Embryonic facial prominence (tissue), 1 donor: Measurements from ENCODE around the gene MPL.

Source experiments
- DNase-seq: peaks from one replicate; pipeline ENCODE4 v3.0.0-alpha.2; 2016; ENCODE audit errors: extremely low spot score

MPL gene

GRCh38 chr1:43306688-43307457, 30.7 kb upstream of the MPL start:
- no peak for DNase-seq

DNA sequence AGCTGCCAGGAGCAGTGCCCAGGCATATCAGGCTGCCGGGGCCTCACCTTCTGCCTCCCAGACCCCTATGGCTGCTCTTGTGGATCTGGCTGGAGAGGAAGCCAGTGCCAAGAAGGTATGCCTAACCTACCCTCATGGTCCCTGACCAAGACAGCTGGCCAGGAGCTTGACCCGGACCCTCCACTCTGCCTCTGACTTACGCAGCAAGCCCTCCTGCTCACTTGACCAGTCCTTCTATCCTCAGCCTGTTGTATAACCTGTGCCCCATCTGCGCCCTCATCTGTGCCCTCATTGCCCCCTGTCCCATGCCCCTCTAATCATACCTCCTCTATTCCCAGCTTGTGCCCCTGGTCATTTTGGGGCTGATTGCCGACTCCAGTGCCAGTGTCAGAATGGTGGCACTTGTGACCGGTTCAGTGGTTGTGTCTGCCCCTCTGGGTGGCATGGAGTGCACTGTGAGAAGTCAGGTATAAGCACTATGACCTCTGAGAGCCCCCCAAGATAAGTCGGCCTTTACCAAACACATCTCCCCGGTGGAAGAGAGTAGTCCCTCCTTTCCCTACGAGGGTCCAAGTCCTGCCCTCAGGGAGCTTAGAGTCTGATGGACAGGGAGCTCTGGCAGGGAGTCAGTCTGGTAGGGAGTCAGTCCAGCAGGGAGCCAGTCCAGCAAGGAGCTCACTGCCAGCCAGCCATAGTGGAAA, 30.0 kb upstream of the MPL start:
- no peak for DNase-seq

GRCh38 chr1:43308635-43309404, 28.8 kb upstream of the MPL start:
- no peak for DNase-seq

GRCh38 chr1:43309405-43310025, 28.1 kb upstream of the MPL start:
- no peak for DNase-seq

DNA sequence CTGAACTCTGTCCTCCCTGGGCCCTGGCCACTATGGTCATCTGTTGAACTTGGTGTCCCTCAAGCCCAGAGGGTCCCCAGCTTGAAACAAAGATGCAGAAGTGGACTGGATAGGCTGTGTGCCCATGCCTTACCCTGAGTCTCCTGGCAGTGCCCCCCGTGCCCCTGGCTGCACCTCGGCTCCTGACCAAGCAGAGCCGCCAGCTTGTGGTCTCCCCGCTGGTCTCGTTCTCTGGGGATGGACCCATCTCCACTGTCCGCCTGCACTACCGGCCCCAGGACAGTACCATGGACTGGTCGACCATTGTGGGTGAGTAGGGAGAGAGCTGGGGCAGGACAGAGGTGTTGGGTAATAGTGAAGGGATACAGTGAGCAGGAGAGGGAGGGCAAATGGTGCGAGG, 26.1 kb upstream of the MPL start:
- no peak for DNase-seq

- no peak for DNase-seq
These were observed 25.4 kb upstream of the MPL start for GRCh38 chr1:43312212-43312623.

- DNase-seq, result no peak
These were observed 24.7 kb upstream of the MPL start for GRCh38 chr1:43312663-43313515.

DNA sequence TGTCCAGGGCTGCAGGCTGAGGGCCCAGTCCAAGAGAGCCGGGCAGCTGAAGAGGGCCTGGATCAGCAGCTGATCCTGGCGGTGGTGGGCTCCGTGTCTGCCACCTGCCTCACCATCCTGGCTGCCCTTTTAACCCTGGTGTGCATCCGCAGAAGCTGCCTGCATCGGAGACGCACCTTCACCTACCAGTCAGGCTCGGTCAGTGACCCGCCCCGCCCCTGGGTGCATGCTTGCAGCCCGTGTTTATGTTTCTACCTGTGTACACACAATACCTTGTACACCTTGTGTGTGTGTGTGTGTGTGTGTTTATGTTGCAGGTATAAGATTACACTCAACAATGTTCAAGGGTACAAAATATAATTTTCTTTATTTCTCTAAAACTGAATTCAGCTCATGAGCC, 23.8 kb upstream of the MPL start:
- no peak for DNase-seq

DNA sequence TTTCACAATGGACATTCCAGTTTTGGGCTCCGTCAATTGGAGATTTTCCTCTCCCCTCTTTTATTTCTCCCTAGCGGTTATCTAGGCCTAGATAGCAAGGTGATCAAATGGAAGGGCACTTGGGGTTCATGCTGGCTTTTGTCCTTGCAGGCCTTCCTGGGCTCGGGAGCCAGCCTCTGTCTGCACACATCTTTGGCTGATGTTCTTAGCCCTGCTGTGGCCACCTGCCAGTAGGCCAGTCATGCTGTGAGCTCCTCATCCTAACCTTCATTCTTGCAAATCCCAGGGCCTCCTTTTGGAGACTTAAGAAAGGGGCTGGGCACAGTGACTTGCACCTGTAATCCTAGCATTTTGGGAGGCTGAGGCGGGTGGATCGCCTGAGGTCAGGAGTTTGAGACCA, 23.4 kb upstream of the MPL start:
- DNase-seq, result no peak

- DNase-seq, result no peak
These were observed 22.1 kb upstream of the MPL start for GRCh38 chr1:43315481-43315880.

DNA sequence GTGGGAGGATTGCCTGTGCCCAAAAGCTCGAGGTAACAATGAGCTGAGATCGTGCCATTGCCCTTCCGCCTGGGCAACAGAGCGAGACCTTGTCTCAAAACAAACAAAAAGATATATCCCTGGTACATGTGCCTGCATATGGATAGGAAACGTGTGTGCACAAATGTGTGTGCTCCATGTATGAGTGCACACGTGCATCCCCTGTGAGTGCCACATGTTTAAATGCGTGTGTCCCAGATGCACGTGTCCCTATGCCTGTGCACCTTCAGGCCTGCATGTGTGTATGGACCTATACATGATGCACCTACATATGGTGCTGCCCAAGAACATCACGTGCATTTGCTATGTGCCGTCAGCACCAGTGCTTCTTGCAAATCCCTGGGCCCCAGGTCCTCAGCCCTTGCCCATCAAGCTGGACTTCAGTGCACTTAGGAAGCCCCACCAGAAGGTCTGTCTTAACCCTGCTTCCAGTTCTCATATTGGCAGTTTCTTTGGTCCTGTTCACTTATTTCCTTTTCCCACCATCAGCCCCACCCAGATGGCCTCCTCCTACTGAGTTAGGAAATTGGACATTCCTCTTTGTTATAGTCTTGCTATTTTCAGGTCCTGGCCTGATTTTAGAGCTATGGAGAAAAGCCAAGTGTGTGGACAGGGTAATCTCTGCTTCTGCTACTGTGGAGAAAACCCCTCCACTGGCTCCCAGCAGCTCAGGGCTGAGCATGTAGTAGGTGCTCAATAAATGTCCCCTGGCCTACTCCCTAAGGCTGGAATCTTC, 21.5 kb upstream of the MPL start:
- DNase-seq, result no peak

GRCh38 chr1:43316738-43317520, 20.7 kb upstream of the MPL start:
- no peak for DNase-seq

DNA sequence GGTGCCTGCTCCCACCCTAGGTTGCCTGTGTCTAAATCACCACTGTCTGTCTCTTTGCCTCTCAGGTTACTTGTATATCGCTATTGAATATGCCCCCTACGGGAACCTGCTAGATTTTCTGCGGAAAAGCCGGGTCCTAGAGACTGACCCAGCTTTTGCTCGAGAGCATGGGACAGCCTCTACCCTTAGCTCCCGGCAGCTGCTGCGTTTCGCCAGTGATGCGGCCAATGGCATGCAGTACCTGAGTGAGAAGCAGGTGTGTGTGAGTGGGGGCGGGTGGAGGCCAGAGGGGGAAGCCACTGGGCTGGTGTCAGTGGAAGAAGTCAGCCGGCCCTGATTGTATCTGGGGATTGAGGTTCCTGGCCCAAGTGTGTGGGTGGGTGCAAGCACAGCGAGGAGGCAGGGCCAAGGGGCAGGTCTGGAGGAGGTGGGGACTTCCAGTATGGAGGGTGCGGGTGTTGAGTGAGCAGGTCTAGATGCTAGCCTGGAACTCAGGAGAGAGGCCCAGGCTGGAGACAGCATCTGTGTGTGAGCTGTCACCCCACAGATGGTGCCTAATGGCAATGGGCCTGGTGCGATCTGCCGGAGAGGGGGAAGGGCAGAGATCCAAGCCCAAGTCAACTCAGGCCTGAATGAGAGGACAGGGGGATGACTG, 19.7 kb upstream of the MPL start:
- DNase-seq, result no peak

GRCh38 chr1:43318831-43319230, 18.8 kb upstream of the MPL start:
- no peak for DNase-seq

DNA sequence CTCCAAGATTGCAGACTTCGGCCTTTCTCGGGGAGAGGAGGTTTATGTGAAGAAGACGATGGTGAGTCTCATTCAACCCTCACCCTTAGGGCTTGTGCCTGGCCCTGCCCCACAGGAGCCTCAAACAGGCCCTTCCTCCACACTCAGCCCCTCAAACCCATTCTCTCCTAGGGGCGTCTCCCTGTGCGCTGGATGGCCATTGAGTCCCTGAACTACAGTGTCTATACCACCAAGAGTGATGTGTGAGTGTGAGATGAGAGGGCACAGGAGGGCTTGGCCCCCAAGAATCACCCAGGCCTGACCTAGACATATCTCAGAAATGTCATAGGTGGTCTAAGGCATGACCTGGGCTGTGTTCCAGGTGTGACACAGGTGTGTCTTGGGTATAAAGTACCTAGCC, 18.3 kb upstream of the MPL start:
- DNase-seq, result no peak

- DNase-seq, result no peak
These were observed 17.9 kb upstream of the MPL start for GRCh38 chr1:43319766-43320165.

- no peak for DNase-seq
These were observed 16.2 kb upstream of the MPL start for GRCh38 chr1:43321331-43321891.

GRCh38 chr1:43322506-43322905, 15.1 kb upstream of the MPL start:
- no peak for DNase-seq

DNA sequence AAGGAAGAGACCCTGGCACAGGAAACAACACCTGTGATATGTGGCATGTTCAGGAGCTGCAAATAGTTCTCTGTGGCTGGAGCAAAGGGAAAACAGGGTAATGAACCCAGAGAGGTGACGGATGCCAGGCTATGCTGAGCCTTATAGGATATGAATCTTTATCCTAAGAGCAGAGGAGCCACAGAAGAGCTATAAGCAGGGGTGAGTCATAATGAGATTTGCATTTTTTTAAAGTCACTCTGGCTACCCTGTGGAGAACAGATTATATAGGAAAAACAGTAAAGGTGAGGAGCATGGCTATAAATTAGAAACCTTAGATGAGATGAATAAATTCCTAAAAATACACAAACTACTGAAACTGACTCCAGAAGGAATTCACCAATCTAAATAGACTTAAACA, 12.8 kb upstream of the MPL start:
- DNase-seq, result no peak
